ENCODE results near the gene CEBPA.

Gene CEBPA

DNA sequence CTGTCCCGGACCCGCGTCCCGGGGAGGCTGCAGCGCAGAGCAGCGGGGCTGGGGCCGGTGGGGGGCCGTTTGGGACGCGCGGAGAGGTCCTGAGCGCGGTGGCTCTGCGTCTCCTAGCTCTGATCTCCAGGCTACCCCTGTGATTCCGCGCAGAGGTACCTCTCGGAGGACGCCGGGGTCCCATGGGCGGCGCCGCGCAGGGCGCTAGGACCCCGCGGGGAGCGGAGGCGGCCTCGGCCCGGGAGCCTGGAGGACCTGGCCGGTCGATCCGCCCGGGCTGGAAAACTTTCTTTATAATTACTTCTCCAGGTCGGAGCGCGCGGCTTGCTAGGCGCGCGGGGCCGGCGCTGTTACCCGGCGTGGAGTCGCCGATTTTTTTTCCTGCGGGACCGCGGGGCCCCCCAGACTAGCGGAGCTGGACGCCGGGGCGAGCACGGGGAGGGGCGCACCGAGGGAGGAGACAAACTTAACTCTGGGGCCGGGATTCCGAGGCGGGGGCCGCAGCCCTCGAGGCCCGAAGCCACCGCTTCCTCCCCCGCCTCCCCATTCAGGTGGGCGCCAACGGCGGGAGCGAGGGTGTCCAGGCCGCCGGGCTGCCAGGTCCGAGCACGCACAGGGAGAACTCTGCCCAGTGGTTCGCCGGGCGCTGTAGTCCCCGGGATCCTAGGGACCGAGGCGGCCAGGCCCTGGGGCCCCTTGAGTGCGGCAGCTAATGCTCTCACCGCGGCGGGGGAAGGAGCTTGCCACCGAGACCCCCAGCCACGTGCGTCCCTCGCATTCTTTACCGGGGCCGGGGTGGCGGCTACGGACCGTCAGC is 848 bp upstream of the CEBPA start:
- no peaks in the 10 kb centered on the region for H4K20me1 ChIP-seq (ENCODE audit: insufficient read depth, low read length)
- H3K36me3 ChIP-seq (replicated peaks; ENCODE audit: insufficient read depth, low read length): no peaks in the 10 kb centered on the region
- peaks cover 54% of the 10 kb centered on the region for H3K27me3 ChIP-seq (replicated peaks; ENCODE audit: insufficient read depth, low read length)
- no peaks in the 10 kb centered on the region for H3K79me2 ChIP-seq (ENCODE audit: low read length)
- DNase-seq: no peak
- no peaks in the 10 kb centered on the region for H3K9me3 ChIP-seq (replicated peaks; ENCODE audit: insufficient read depth, low read length)
- no peak overlapping the region; the same call in 1 of the 2 replicates for H3K4me2 ChIP-seq (ENCODE audit: low read depth, low read length)
- no peaks in the 10 kb centered on the region for H3K4me1 ChIP-seq (ENCODE audit: low read length)
- TF ChIP-seq, protein P1, sequence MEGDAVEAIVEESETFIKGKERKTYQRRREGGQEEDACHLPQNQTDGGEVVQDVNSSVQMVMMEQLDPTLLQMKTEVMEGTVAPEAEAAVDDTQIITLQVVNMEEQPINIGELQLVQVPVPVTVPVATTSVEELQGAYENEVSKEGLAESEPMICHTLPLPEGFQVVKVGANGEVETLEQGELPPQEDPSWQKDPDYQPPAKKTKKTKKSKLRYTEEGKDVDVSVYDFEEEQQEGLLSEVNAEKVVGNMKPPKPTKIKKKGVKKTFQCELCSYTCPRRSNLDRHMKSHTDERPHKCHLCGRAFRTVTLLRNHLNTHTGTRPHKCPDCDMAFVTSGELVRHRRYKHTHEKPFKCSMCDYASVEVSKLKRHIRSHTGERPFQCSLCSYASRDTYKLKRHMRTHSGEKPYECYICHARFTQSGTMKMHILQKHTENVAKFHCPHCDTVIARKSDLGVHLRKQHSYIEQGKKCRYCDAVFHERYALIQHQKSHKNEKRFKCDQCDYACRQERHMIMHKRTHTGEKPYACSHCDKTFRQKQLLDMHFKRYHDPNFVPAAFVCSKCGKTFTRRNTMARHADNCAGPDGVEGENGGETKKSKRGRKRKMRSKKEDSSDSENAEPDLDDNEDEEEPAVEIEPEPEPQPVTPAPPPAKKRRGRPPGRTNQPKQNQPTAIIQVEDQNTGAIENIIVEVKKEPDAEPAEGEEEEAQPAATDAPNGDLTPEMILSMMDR (IDR thresholded peaks at IDR 0.05; ENCODE audit: low read length): no peak
- TF ChIP-seq EZH2 (optimal IDR thresholded peaks at IDR 0.05; ENCODE audit: low read depth, low read length) (no peak), EZH2phosphoT487 (IDR thresholded peaks at IDR 0.05; ENCODE audit: low read length) (no peak)
- no peaks in the 10 kb centered on the region for H3F3A ChIP-seq (ENCODE audit: insufficient read depth, low read length)
- H3K9ac ChIP-seq (ENCODE audit: low read length): no peak overlapping the region
- H3K9me2 ChIP-seq (replicated peaks; ENCODE audit: insufficient read depth, low read length): no peaks in the 10 kb centered on the region
- no peak overlapping the region for H2AFZ ChIP-seq (ENCODE audit: low read length)
- H3K4me3 ChIP-seq (ENCODE audit: low read length): peak overlapping the region; percentile 24; the same call in 1 of the 2 replicates
- no peak overlapping the region for H3K27ac ChIP-seq (ENCODE audit: low read length)

DNA sequence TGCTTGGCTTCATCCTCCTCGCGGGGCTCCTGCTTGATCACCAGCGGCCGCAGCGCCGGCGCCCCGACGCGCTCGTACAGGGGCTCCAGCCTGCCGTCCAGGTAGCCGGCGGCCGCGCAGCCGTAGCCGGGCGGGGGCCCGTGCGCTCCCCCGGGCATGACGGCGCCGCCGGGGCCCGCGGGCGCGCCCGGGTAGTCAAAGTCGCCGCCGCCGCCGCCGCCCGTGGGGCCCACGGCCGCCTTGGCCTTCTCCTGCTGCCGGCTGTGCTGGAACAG is 497 bp downstream of the CEBPA start:
- Histone ChIP-seq H2AFZ (ENCODE audit: low read length) (no peak overlapping the region), H3K9me3 (replicated peaks; ENCODE audit: insufficient read depth, low read length) (no peaks in the 10 kb centered on the region), H3K9ac (ENCODE audit: low read length) (no peak overlapping the region), H3F3A (ENCODE audit: insufficient read depth, low read length) (no peaks in the 10 kb centered on the region), H3K4me1 (ENCODE audit: low read length) (no peaks in the 10 kb centered on the region), H3K27ac (ENCODE audit: low read length) (no peak overlapping the region), H4K20me1 (ENCODE audit: insufficient read depth, low read length) (no peaks in the 10 kb centered on the region), H3K4me3 (ENCODE audit: low read length) (no peak overlapping the region), H3K27me3 (replicated peaks; ENCODE audit: insufficient read depth, low read length) (peaks cover 66% of the 10 kb centered on the region), H3K36me3 (replicated peaks; ENCODE audit: insufficient read depth, low read length) (no peaks in the 10 kb centered on the region), H3K79me2 (ENCODE audit: low read length) (no peaks in the 10 kb centered on the region), H3K4me2 (ENCODE audit: low read depth, low read length) (no peak overlapping the region), H3K9me2 (replicated peaks; ENCODE audit: insufficient read depth, low read length) (no peaks in the 10 kb centered on the region)
- TF ChIP-seq, protein P1 (IDR thresholded peaks at IDR 0.05; ENCODE audit: low read length): no peak
- TF ChIP-seq EZH2 (optimal IDR thresholded peaks at IDR 0.05; ENCODE audit: low read depth, low read length) (no peak), EZH2phosphoT487 (IDR thresholded peaks at IDR 0.05; ENCODE audit: low read length) (no peak)
- no peak for DNase-seq

DNA sequence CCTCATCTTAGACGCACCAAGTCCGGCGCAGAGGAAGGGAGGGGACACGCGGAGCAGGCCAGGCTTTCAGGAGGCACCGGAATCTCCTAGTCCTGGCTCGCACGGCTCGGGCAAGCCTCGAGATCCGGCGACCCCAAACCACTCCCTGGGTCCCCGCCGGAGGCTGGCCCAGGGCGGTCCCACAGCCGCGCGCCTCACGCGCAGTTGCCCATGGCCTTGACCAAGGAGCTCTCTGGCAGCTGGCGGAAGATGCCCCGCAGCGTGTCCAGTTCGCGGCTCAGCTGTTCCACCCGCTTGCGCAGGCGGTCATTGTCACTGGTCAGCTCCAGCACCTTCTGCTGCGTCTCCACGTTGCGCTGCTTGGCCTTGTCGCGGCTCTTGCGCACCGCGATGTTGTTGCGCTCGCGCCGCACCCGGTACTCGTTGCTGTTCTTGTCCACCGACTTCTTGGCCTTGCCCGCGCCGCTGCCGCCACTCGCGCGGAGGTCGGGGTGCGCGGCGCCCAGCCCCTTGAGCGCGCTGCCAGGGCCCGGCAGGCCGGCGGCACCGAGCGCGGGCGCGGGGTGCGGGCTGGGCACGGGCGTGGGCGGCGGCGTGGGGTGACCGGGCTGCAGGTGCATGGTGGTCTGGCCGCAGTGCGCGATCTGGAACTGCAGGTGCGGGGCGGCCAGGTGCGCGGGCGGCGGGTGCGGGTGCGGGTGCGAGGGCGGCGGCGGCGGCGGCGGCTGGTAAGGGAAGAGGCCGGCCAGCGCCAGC is 1.0 kb downstream of the CEBPA start:
- Histone ChIP-seq H3K9me2 (replicated peaks; ENCODE audit: insufficient read depth, low read length) (no peaks in the 10 kb centered on the region), H3K9ac (ENCODE audit: low read length) (no peak overlapping the region), H3K79me2 (ENCODE audit: low read length) (no peaks in the 10 kb centered on the region), H3F3A (ENCODE audit: insufficient read depth, low read length) (no peaks in the 10 kb centered on the region), H4K20me1 (ENCODE audit: insufficient read depth, low read length) (no peaks in the 10 kb centered on the region), H3K36me3 (replicated peaks; ENCODE audit: insufficient read depth, low read length) (no peaks in the 10 kb centered on the region), H3K27ac (ENCODE audit: low read length) (no peak overlapping the region), H3K27me3 (replicated peaks; ENCODE audit: insufficient read depth, low read length) (peaks cover 68% of the 10 kb centered on the region), H3K9me3 (replicated peaks; ENCODE audit: insufficient read depth, low read length) (no peaks in the 10 kb centered on the region), H3K4me2 (ENCODE audit: low read depth, low read length) (no peak overlapping the region), H3K4me3 (ENCODE audit: low read length) (no peak overlapping the region), H3K4me1 (ENCODE audit: low read length) (no peaks in the 10 kb centered on the region), H2AFZ (ENCODE audit: low read length) (no peak overlapping the region)
- TF ChIP-seq EZH2phosphoT487 (IDR thresholded peaks at IDR 0.05; ENCODE audit: low read length): no peak
- no peak for TF ChIP-seq EZH2 (optimal IDR thresholded peaks at IDR 0.05; ENCODE audit: low read depth, low read length)
- TF ChIP-seq, protein P1 (IDR thresholded peaks at IDR 0.05; ENCODE audit: low read length): no peak
- DNase-seq: no peak
